ENCODE results near the gene CSNK1G2.
"Not testable (repeated sequence)": the region's sequence is repeated elsewhere in the genome, so short reads cannot be mapped to it uniquely, and the experiment has no call there.

Gene CSNK1G2

DNA sequence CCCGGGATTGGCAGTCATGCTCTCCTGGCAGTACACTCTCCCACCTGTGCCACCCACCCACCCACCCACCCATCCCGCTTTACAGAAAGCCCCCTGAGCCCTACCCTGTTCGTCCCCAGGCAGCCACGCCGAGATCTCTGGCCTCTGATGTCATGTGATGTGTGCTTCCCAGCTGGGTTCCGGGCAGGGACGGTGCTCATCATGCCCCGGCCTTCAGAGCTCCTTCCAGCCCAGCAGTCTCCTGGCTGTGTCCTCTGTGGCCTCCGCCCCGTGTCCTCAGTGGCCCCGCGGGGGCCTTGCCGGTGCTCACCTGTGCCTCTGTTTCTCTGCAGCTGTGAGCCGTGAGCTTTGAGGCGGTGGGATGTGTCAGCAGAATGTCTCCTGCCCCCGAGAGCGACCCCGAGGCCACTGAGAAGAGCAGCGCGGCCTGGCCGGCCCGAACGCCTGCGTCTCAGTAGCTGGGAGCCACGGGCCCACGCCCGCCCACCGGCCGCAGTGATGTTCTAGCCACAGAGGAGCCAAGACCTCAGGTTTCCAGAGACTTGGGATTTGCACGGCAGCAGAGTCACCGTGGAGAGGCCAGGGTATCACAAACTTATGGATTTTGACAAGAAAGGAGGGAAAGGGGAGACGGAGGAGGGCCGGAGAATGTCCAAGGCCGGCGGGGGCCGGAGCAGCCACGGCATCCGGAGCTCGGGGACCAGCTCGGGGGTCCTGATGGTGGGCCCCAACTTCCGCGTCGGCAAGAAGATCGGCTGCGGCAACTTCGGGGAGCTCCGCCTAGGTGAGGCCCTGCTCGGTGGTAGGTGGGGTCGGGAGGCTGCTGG is 28.4 kb downstream of the CSNK1G2 start:
- DNase-seq, result no peak

DNA sequence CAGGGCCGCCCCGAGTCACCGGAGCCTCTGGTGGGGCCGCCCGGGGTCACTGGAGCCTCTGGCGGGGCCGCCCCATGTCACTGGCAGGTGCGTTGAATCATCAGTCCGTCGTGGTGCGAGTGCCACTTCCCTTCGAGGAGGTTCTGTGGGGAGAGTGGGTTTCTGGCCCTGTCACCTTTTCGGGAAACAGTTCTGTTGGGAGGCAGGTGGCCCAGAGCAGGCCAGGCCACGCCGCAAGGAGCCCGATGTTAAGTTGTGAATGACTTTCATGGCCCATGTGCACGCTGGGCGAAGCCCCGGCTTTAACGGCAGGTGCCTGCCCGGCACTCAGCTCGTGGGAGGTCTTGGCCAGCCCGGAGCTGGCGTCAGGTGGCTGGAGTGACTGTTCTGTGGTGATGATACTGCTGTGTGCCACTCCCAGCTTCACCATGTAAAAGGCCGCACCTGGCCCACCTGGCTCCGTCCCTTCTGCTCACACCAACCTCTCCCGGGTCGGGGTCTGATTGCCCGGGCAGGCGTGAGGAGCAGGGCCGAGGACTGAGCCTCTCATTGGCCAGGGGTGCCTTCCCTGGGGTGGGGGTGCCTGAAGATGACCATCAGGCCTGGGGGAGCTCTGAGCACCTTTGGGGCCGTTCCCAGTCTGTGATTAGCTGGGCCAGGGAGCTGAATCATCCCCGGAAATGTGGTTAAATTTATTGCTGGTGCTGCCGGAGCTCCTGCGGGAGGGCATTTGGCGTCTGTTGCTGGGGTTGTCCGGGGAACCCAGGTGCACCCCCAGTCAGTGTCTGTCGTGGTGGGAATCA is 29.2 kb downstream of the CSNK1G2 start:
- no peak for DNase-seq

DNA sequence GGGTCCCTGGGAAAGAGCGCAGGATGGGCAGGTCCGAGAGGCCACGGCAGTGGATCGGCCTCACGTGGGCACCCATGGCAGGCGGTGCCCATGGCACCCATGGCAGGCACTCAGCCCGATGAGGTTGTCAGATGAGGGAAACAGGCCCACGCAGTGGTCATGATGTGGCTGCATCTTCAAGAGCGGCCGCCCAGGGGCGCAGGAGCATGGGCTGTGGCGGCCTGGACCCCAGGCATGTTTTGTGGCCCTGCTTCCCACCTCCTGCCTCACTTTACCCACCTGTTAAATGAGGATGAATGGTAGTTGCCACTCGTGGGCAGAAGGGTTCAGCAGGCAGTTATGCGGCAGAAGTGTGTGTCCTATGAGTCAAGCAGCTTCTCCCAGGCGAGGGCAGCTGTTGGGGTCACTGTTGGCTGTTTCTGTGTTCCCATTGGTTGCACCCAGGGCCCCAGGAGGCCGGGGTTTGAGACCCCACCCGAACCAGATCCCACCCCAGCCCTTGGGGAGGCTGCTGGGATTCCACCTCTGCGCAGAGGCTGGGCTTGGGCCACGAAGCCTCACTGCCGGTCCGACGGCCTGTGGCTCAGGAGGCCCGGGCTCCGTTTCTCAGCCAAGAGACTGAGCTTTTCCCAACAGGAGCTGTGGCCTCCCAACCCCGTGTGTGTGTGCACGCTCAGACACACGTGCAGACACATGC is 30.0 kb downstream of the CSNK1G2 start:
- DNase-seq, result no peak

DNA sequence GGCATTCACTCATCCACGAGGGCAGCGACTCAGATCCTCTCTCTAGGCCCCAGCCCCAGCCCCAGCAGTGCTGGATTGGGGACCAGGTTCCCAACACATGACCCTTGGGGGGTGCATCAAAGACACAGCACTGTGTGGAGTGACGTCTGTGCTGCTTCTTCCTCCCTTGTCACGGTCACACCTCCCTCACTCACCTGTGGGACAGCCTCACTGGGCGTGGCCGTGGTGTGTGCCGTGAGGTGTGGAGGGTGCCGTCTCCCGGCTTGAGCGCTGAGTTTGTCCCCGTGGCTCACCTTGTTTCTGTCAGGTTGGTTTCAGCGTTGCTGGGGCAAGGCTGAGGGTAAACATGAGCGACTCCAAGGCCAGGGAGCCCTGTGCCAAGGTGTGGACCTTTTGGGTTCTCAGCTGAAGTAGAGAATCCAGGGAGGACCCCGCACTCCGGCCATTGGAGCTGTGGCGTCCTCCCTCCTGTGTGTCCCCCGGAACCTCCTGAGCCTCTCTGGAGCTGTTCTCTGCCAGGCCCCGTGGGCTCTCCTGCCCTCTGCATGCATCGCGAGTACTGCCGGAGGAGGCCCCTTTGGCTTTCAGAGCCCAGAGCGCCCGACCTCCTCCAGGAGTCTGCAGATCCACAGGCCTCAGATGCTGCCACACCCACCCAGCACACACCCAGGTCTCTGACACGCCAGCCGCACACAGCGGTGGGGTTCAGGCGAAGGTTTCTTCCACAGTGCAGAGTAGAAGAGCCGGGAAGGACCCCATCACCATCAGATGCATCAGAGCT is 33.6 kb downstream of the CSNK1G2 start:
- DNase-seq, result no peak

DNA sequence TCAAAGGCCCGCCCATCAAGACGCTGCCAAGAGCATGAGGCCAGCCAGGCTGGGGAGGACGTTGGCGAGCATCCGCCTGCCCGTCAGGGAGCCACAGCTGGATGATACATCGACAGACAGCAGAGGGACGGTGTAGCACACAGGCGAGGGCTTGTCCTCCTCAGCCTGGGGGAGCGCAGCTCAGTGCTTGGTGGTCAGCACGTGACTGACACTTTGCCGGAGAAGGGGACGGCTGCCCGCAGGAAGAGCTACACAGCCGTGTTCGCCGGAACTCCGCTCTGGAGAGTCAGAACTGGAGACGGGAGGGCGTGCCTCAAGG is 34.1 kb downstream of the CSNK1G2 start:
- no peak for DNase-seq

DNA sequence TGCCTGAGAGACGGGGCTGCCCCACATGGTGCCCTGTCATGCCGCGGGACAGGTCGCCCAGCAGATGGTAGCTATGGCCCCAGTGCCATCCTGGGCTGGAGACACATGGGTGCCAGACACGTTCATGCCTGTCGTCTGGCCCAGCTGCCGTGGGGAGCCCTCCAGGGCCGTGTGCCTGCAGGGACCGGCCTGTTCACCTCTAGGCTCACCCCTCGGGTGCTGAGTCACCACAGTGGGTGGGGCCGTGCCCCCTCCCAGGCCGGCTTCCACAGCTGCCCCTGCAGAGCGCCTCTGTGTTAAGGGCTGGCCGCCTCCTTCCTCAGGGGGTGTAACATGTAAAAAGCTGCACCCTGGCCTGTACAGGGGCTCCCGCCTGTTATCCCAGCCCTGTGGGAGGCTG is 36.1 kb downstream of the CSNK1G2 start:
- no peak for DNase-seq

DNA sequence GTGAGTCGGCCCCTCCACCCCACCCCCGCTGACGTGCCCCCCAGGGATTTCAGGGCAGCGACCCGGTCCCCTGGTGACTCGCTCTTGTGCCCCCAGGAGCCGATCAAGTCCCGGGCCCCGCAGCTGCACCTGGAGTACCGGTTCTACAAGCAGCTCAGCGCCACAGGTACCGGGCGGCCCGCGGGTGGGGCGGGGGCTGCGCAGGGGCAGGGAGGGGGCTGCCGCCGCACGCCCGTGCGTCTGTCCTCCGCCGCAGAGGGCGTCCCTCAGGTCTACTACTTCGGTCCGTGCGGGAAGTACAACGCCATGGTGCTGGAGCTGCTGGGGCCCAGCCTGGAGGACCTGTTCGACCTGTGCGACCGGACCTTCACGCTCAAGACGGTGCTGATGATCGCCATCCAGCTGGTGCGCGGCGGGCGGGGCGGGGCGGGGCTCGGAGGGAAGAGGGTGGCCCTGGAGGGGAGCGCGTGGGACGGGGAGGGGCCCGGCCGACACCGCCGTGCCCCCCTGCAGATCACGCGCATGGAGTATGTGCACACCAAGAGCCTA is 37.4 kb downstream of the CSNK1G2 start:
- DNase-seq, result no peak

DNA sequence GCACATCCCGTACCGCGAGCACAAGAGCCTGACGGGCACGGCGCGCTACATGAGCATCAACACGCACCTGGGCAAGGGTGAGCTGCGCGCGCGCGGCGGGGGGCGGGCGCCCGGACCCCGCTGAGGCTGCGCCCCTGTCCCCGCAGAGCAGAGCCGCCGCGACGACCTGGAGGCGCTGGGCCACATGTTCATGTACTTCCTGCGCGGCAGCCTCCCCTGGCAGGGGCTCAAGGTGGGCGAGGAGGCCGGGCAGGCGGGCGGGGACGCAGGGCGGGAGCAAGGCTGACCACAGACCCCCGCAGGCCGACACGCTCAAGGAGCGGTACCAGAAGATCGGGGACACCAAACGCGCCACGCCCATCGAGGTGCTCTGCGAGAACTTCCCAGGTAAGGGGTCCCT is 38.0 kb downstream of the CSNK1G2 start:
- no peak for DNase-seq

DNA sequence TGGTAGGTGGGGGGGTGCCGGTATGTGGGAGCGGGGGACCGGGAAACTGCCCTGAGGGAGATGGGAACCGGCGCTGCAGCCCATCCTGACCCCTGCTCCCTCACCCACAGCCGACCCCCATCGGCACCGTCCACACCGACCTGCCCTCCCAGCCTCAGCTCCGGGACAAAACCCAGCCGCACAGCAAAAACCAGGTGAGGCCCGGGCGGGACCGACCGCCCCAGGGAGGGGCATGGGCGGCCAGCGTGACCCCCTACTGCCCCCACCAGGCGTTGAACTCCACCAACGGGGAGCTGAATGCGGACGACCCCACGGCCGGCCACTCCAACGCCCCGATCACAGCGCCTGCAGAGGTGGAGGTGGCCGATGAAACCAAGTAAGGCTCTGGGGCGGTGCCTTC is 38.7 kb downstream of the CSNK1G2 start:
- no peak for DNase-seq

DNA sequence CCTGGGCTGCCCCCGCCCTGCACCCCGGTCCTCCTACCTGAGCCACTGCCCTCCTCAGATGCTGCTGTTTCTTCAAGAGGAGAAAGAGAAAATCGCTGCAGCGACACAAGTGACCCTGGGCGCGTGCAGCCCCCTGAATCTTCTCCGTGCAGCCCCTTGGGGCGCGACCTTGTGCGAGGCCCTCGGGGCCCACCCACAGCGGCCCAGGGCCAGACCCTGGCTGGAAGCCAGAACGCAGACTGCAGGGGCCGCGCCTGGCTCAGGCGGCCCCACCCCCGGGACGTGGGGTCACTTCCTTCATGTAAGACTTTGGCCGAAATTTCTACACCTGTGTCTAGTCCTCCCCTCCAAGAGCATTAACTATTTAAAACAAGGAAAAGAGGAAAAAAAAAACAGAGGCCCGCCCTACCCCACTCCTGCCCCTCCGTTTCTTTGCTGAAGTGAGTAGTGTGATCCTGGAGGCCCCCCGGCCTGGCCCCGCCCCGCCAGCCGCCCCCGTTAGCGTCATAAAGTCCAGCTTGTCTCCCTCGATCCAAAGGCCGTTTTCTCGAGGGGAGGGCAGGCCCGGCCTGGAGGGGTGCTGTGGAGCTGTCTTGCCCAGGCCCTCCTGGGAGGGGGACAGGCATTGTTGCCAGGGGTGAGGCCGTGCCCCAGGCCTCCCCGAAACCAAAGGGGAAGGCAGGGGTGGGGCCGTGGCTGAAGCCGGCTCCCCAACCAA is 39.3 kb downstream of the CSNK1G2 start:
- DNase-seq, result no peak

DNA sequence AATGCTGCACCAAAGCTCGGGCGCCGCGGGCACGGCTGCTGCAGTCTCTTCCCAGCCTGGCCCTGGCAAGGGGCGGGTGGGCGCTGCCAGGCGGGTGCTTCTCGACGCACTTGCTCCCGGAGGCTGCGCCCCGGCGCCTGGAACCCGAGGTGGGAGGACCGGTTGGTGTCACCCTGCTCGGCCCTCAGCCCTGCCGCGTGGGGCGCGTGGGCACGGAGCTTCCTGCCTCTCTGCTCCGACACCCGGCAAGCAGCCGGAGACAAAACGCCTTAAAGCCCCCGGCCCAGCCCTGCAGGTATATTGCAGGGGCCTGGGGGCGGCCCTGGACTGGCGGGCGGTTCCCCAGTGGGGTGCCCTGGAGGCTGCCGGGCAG is 39.8 kb downstream of the CSNK1G2 start:
- DNase-seq, result no peak

DNA sequence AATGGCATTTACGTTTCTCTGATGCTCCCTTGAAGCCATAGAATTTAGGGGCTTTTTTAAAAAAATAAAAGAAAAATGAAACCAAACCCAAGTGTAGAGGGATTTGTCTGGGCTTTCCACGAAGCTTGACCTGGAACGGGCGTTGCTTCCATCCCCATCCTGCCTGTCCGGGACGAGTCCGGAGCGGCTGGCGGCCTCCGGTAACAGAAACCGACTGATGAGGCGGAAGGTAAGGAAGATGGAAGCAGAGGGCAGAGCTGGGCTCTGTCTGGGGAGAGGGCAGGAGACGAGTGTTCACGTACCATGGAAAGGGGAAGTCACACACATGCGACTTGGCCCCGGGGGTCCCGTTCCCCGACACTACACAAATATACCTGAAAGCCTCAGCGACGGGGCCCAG is 40.3 kb downstream of the CSNK1G2 start:
- DNase-seq, result no peak

DNA sequence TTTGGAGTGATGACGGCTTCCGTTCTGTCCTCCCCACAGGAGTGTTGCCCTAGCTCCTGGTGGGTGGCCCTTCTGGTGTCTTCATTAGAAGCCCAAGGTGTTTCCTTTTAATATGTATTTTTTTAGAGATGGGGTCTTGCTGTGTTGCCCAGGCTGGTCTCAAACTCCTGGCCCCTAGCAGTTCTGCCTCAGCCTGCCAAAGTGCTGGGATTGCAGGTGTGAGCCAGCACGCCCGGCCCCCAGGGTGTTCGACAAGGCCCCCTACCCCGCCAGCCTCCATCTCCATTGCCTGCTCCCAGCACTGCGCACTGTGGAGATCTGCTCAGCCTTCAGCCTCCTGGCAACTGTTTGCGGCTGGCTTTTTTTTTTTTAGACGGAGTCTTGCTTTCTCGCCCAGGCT is 43.4 kb downstream of the CSNK1G2 start:
- DNase-seq, result no peak

DNA sequence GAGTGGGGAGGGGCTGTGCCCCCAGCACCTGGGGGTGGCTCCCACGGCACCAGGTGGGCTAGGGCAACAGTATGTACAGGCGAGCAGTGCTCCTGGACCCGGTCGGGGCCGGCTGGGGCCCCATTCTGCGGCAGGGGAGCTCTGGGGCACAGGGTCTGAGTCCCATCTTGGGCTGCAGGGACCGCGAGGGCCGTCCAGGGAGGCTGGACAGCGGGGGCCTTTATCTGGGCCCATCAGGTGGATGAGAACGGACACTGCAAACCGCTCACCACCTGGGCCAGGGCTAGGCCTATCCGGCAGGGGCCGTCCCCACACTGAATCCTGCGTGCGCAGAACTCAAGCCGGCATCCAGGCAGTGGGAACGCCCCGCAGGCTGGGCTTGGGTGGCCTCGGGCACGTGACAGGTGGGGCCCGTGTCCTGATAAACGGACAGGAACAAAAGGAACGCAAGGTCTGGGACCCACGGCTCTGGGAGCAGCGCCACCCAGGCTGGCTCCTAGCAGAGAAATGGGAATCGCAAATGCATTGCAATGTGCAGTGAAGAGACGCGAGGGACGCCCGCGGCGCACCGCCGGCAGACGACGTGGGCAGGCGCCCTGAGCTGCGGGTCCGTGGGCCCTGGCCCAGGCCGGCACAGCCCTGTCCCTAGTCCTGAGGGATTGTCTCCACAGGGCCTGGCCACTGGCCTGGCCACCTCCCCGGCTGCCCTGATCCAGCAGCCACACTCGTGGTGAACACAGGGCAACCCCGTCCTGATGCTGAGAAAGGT is 44.8 kb downstream of the CSNK1G2 start:
- no peak for DNase-seq

DNA sequence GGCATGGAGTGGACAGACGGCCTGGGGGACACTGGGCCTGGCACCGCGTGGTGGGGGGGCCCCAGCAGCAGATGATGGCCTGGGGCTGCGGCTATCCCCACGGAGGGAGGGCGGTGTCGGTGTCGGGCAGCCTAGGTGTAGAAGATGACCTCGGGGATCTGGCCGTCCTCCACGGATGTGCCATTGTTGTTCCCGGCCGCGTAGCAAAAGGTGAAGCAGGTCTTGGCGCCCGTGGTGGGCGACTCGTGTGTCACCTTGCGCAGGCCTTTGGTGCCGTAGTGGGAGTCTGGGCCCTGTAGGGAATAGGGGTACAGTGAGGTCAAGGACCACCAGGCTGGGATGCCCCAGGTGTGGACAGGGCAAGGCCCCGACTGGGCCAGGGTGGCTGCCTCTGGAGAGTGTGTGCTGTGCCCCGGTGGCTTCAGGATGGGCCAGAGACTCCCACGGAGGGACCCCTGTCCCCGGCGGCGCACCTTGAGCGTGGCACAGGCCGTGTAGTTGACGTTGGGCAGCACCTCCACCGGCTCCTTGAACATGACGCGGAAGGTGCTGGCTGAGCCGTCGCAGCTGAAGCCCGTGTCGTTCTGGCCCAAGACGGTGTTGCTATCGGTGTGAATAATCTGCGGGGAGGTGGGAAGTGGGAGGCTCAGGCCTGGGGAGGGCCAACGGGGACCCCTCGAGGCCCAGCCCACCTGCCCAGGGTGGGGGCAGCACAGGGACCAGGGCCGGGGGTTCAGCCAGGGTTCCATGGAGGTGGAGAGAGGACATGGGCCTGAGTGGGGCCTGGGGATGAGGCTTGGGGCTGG is 45.6 kb downstream of the CSNK1G2 start:
- no peak for DNase-seq

DNA sequence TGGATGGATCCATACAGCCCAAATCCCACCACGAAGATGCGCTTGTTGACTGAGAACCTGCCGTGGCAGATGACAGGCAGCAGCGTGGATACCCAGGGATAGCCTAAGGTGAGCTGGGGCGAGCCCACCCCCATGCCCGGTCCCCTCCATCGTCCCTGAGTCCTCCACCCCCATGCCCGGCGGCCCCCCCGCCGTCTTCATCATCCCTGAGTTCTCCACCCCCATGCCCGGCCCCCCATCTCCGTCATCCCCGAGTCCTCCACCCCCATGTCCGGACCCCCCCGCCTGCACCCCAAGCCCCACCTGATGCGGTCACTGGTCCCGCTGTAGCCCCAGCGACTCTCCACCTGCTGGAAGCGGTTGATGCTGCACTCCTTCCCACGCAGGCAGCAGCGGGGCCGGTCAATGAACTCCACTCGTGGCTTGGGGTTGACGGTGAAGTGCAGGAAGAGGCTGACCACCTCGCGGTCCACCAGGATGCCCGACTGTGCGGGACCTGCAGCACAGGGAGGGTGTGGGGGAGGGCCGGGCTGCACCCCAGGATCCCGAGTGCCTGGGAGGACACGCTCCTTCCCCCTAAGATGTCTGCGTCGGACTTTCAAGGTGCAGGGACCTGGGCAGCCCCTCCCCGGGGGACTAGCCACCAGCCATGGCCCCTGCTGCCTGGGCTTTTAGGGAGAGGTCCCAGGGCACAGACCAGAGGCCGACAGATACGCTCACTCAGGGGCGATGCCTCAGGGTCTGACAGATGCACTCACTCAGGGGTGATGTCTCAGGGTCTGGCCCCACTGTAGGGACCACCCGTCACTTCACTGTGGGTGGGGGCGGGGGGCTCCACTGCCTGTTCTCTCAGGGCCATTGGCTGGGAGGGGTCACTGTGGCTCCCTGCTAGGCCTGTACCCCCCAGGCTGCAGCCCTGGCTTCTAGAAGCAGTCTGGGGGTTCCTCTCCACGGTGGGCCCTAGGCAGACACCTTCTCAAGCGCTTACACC is 46.5 kb downstream of the CSNK1G2 start:
- no peak for DNase-seq

DNA sequence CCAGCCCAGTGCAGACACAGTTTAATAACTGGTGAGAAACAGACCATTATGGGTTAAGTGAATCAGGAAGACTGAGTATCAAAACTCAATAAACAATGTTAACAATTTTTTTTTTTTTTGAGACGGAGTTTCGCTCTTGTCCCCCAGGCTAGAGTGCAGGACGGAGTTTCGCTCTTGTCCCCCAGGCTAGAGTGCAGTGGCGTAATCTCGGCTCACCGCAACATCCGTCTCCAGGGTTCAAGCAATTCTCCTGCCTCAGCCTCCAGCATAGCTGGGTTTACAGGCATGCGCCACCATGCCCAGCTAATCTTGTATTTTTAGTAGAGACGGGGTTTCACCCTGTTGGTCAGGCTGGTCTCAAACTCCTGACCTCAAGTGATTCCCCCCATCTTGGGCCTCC is 47.5 kb downstream of the CSNK1G2 start:
- not testable (repeated sequence) for DNase-seq

DNA sequence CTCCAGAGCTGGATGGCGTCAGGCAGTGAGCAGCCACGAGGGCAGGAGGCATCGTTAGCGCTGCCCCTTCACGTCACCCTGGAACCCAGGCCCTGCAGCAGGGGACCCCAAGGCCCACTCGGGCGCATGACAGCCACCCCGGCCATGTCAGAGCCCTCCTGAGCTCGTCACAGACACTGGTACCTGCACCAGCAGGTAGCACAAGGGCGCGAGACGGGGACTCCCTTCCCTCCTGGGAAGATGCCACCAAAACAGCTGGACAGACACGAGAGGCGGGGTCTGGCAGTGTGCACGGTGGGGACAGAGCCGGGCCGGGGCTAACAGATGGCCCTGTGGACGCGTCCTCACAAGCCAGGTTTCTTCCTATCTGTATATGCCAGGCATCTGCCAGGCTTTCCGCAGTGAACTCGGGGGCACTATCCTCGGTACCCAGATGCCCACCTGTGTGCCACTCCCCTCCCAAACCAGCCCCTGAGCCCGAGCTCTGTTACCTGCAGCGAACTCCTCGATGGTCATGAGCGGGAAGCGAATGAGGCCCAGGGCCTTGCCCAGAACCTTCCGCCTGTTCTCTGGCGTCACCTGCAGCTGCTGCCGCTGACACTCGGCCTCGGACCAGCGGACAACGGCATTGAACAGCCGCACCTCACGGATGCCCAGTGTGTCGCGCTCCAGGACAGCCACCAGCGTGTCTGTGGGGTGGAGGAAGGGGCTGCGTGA is 48.7 kb downstream of the CSNK1G2 start:
- DNase-seq, result no peak
